Stimulated activated CD8-positive, alpha-beta memory T cell treated with anti-CD3 and anti-CD28 coated beads, Interleukin-15, amount 100 ng/mL, for 48 hours (primary cell): ENCODE data around the gene HERPUD2.

Experiments
- DNase-seq, 2 donors: peaks; one replicate each; pipeline ENCODE4 v3.0.0-alpha.2; 2020; ENCODE audit warnings: low read depth in 2 of 2

The HERPUD2 gene, protein sequence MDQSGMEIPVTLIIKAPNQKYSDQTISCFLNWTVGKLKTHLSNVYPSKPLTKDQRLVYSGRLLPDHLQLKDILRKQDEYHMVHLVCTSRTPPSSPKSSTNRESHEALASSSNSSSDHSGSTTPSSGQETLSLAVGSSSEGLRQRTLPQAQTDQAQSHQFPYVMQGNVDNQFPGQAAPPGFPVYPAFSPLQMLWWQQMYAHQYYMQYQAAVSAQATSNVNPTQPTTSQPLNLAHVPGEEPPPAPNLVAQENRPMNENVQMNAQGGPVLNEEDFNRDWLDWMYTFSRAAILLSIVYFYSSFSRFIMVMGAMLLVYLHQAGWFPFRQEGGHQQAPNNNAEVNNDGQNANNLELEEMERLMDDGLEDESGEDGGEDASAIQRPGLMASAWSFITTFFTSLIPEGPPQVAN

GRCh38 chr7:35694784-35695472, at the start of gene HERPUD2:
Gene HERPUD2 (minus strand): TSS chr7:35695135. CDS start chr7:35694330, 805 bp downstream.
- peak; percentile 87 for DNase-seq

DNA sequence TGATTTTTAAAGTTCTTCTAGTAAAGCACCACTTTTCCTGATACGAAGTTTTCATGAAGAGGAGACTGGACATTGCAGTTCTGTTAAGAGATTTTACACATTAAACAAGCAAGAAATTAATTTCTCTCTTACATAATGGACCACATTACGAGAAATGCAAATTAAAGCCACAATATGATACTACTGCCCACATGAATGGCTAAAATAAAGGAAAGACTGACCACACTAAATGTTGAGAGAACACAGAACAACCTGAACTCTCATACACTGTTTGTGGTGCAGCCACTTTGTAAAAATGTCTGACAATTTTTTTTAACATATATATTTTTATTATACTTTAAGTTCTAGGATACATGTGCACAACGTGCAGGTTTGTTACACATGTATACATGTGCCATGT, 44.0 kb upstream of the HERPUD2 start:
- no peak for DNase-seq

GRCh38 chr7:35736725-35737124, 41.8 kb upstream of the HERPUD2 start:
- DNase-seq, result no peak

GRCh38 chr7:35735396-35735795, 40.5 kb upstream of the HERPUD2 start:
- DNase-seq, result no peak

- no peak for DNase-seq
Observed at GRCh38 chr7:35734001-35734483, 39.1 kb upstream of the HERPUD2 start.

DNA sequence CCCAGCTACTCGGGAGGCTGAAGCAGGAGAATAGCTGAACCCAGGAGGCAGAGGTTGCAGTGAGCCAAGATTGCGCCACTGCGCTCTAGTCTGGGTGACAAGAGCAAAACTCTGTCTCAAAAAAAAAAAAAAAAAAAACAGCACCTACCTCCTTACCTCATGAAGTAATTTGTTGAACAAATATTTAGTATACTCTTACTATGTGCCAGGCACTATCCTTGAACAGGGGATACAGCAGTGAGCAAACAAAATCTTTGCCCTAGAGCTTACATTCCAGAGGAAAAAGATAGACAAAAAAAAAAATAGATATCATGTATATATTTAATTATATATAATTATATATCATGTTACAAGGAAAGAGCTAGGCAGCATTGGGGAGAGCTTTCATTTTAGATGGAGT, 36.4 kb upstream of the HERPUD2 start:
- DNase-seq, result no peak

DNA sequence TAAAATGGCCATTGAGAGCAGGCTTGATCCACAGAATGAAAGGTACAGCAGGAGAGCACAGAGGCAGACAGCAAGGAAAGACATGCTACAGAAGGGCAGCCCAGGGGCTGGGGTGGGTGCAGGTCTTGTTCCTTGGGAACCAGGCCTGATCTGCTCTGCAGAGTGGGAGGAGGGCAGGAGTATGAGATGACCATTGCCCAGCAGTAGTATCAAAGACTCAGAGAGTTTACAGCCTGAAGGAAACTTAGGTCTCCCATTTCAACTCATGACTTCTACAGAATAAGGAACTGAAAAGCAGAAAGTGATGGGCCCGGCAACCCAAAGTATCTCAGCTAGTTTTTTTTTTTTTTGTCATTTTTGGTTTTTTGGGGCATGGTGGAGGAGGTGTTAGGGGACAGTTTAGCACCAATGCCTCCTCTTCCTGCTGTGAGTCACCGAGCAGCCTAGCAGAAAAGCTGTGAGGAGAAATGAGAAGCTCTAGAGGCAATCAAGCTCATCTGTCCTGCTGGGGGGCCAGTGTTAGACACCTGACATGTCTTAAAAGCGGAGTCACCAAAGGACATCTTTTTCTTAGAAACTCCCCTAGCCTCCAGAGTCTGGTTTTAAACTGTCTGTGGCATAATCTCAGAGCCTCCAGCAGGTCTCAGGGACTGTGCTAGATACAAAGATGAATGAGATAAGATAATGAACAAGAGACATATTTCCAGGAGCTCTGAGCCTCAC, 34.3 kb upstream of the HERPUD2 start:
- DNase-seq, result peak in 1 of 2 donors; percentile 55

- no peak for DNase-seq
Observed at GRCh38 chr7:35728412-35729060, 33.6 kb upstream of the HERPUD2 start.

DNA sequence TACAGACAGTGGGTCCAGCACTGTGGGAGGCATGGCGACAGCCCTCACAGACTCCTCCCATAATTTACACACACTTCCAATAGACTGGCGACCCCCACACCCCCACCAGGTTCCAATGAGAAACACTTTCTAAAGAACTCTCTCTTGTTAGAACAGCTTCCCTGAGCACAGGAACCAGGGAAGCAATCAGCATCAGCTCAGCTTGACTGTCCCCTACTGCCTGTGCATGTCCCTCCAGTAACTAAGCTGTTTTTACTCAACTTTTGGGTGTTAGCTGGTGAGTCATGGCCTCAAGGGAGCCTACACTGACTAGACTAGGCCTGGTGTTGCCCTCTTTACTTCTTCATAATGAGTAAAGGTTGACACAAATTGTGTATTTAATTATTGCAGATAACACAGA, 32.6 kb upstream of the HERPUD2 start:
- DNase-seq, result peak in 1 of 2 donors; percentile 35

- no peak for DNase-seq
Observed at GRCh38 chr7:35726654-35727053, 31.7 kb upstream of the HERPUD2 start.

DNA sequence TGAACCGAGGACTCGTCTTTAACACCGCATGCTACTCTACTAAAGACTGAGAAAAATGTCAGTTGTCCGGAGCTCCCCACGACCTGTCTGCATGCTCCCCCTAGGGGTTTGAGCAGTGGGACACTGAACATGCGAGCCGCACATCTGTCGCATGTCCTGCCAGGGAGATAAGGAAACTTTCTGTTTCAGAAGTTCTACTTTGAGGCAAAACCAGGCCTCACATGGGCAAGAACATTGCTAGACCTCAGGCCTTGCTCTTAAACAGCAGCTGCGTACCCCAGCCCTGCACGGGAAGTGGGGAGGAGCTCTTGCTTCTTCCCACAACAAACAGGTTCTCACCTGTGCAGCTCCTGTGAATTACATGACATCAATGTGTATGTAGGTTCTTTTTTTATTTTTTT, 30.3 kb upstream of the HERPUD2 start:
- DNase-seq, result peak in 1 of 2 donors; percentile 45

- DNase-seq, result no peak
Observed at GRCh38 chr7:35723011-35723410, 28.1 kb upstream of the HERPUD2 start.

GRCh38 chr7:35722054-35722849, 27.3 kb upstream of the HERPUD2 start:
- DNase-seq, result peak in 1 of 2 donors; percentile 42

GRCh38 chr7:35721288-35721687, 26.4 kb upstream of the HERPUD2 start:
- DNase-seq, result no peak

- DNase-seq, result no peak
Observed at GRCh38 chr7:35720849-35721248, 25.9 kb upstream of the HERPUD2 start.

- no peak for DNase-seq
Observed at GRCh38 chr7:35720032-35720431, 25.1 kb upstream of the HERPUD2 start.

DNA sequence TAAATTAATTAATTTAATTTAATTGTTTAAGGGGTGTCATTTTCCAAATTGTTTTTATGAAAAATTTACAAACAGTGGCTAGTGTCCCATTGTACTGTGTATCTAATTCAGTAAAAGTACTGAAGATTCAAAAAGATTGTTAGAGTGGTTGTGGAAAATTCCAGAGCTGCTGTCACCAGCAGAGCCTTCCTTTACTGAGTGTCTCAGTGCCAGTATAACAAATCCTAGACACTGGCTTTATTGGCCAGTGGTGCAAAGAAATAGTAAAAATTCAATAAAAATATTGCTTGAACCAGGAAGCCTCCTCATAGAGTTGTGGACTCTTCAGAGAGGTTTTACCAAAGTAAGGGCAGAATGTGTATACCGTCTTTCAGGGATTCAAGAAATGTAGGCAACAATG, 23.1 kb upstream of the HERPUD2 start:
- no peak for DNase-seq

GRCh38 chr7:35717516-35717915, 22.6 kb upstream of the HERPUD2 start:
- no peak for DNase-seq

GRCh38 chr7:35717013-35717412, 22.1 kb upstream of the HERPUD2 start:
- DNase-seq, result no peak

GRCh38 chr7:35716038-35716803, 21.3 kb upstream of the HERPUD2 start:
- no peak for DNase-seq
